Stimulated activated CD4-positive, alpha-beta T cell treated with anti-CD3 and anti-CD28 coated beads, Interleukin-1b, Interleukin-23, amount 100 ng/mL, for 1 hour (primary cell): Measurements from ENCODE around the gene MICOS13.
A peak's percentile ranks its signal among the peaks of the same experiment; 100 is the strongest.
"Not testable (repeated sequence)": the region's sequence is repeated elsewhere in the genome, so short reads cannot be mapped to it uniquely, and the experiment has no call there.

ENCODE experiments used
- DNase-seq, 2 donors: peaks; one replicate each; pipeline ENCODE4 v3.0.0-alpha.2; 2020; ENCODE audit warnings: low read depth in 2 of 2

The MICOS13 gene

DNA sequence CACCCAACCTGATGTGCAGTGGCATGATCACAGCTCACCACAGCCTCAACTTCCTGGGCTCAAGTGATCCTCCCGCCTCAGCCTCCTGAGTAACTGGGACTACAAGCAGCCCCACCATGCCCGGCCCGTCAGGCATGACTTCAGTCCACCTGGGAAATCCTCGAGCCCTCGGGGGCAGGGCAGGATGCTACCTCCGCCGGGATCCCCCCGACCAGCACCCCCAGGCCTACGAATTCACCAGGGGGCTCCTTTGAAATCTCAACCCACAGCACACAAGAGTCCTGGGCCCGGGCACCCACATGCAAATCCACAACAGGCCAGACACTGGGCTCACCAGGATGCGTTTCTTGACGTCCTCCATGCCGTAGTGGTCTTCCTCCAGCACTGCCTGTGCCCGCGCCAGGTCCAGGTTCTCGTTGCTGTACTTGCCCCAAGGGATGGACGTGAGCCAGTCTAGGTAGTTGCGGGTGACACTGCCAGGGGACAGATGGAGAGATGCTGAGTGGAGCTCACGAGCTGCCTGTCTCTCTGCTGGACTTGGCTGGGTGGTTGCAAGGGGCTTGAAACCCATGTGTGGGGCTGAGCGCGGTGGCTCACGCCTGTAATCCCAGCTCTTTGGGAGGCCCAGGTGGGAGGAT, 20.3 kb upstream of the MICOS13 start:
- no peak for DNase-seq

DNA sequence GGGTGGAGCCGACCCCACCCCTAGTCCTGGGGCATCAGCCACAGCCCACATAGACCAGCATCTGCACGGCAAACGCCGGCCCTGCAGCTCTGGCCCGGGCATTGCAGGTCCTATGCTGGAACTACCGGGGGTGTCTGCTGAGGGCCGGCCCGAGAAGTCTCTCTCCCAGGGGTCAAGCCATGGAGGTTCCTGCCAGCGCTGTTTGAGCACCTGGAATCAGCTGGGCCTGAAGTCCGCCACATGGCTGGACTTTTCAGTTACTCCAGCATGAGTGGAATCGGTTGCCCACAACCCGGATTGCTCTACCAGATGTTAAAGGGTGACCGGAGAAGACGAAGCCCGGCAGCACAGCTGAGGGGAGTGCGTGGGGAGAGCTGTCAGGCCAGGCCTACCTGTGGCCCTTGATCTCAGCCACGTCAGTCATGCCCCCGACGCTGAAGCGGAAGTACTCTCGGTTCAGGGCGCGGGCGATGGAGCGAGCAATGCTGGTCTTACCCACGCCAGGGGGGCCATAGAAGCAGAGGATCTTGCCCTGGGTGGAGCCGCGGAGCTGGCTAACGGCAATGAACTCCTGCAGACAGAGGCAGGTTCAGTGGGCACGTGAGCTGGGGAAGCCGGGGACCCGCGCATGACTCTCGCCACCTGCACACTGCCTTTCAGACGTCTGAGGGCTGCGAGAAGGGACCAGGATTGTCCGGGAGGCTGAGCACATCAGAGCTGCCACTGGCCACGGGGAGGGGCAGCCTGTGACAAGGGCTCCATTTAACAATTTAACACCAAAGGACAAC, 18.5 kb upstream of the MICOS13 start:
- no peak for DNase-seq

DNA sequence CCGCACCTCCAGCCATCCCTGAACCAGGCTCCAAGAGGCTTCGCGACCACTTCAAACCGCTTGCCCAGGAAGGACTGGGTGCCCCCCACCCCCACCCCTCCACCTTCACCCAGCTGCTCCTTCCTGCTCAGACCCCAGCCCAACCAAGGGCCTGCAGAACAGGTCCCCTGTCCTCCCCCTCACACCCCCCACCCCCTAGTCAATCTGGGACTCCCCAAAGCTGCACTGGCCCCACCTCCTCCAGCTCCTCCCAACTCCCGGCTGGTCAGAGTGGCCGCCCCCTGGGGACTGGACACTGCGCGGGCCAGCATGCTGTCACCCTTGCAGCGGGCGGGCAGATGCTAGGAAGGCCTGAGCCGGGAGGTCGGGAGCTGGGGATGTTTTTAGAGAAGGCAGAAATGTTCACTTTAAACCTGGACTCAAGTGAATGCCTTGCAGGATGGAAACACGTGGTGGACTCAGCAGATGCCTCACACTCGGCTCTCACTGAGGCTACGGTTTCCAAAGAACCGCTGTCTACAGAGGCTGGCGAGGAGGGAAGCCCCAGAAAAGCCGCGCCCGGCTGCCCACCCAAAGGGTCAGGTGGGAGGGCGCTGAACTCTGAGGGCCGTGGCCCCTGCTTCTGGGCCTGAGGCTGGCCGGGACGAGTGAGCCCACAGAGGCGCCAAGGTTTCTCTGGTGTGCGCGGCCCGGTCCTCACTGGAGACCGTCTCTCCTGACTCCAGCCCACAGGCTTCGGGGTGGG, 17.7 kb upstream of the MICOS13 start:
- DNase-seq: no peak

DNA sequence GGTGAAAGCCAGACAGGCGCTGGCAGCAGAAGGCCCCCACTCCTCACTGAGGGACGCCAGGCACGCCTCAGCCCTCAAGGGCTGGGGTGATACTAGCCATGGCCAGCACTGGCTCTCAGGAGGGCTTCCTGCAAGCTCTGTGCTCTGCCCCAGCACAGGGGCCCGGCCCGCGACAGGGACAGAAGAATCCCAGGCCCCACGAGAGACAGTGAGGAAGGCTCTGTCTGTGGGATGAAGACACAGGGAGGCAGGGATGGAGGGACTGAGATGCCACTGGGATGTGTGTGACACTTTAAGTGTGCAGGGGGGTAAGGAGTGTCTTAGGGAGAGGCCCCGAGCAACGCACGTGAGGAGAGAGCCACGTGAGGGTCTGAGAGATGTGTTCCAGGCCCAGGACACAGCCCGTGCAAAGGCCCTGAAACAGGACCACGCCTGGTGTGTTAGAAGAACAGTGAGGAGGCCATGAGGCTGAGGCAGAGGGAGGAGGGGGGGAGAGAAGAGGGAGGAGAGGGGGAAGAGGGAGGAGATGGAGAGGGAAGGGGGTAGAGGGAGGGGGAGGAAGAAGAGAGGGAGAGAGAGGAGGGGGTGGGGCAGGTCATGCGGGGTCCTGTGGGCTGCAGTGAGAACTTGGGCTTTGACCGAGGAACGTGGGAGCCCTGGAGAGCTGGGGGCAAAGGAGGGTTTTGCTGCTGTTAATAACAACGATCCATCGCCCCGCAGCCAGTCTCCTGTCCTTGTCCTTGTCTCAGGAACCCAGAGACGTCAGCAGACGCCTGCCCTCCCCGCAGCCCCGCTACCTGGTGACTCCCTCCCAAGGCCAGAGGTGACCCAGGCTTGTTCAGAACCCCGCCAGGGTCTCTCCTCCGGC, 16.9 kb upstream of the MICOS13 start:
- no peak for DNase-seq

DNA sequence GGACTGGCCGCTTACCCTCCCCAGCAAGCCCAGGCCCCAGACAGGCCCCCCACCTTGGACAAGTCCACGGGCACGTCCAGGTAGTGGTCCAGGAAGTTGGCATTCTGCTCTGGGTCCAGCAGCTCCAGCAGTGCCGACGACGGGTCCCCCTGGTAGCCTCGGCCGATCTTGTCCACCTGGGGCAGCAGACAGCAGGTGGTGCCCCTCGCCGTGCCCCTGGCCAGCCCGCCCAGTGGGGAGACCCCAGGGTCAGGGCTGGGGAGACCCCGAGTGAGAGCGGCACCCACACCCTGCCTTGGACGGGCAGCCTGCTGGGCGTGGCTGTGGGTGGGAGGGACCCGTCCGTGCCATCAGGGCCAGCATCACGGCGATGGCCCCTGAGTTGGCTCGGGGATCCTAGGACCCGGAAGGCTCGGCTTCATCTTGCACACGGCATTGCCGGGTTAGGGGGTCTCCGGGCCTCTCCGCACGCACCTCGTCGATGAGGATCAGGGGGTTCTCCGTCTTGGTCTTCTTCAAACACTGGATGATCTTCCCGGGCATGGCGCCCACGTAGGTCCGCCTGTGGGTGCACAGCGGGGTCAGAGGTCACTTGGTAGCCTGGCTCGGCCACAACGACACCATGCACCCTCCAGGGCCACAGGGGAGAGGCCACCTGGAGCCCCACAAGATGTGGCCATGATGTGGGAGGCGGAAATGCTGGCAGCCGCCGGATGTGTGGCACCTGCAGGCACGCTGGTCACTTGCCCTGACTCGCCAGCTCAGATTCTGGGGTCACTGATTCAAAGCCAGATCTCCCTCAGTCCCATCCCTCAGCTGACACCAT, 16.1 kb upstream of the MICOS13 start:
- no peak for DNase-seq

DNA sequence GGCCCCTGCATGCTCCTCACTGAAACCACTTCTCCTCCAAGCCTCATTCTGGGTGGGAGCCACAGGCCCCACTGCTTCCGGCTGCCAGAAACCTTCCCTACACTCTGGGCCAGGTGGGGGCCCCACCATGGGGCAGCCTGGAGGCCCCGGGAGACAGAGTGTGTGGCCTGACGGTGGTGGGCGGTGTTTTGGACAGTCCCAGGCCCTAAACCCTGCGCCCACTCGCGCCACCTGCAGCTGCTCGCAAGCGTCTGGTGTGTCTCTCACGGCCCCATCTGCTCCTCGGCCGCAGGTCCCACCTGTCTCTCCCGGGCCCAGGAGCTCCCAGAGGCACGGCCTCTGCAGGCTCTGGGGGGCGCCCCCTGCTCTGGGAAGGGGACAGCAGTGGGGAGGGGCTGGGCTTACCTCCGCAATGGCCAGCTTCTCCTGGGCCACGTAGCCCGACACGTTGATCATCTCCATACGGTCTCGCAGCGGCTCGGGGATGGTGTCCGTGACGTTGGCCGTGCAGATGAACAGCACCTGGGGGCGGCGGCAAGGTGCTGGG, 15.4 kb upstream of the MICOS13 start:
- no peak for DNase-seq

DNA sequence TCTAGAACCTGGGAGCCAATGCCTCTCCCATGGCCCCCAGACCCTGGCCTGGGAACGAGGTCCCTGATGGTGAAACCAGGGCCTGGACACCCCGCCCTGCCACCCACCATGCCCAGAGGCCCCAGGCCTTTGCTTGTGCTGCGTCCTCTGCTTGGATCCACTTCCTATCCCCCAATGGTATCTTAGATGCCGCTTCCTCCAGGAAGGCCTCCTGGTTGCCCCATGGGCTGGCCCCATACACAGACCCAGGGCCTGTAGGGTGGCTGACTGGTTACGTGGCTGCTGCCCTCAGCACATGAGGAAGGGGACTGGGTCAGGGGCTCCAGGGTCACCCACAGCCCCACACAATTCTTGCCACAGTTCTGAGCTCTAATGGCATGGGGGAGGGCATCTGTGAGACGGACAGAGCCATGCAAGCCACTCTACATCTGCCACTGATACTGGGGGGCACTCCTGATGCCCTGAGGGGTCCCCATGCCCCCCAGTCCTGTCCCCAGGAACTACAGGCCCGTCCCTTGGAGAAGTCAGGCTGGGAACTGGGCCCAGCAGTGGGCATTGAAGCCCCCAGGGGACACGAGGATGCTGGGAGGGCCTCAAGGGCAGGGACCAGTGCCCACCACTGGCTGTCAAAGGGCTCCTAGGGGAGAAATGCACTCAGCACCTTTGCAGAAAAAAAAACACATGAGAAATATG, 14.8 kb upstream of the MICOS13 start:
- DNase-seq: no peak

DNA sequence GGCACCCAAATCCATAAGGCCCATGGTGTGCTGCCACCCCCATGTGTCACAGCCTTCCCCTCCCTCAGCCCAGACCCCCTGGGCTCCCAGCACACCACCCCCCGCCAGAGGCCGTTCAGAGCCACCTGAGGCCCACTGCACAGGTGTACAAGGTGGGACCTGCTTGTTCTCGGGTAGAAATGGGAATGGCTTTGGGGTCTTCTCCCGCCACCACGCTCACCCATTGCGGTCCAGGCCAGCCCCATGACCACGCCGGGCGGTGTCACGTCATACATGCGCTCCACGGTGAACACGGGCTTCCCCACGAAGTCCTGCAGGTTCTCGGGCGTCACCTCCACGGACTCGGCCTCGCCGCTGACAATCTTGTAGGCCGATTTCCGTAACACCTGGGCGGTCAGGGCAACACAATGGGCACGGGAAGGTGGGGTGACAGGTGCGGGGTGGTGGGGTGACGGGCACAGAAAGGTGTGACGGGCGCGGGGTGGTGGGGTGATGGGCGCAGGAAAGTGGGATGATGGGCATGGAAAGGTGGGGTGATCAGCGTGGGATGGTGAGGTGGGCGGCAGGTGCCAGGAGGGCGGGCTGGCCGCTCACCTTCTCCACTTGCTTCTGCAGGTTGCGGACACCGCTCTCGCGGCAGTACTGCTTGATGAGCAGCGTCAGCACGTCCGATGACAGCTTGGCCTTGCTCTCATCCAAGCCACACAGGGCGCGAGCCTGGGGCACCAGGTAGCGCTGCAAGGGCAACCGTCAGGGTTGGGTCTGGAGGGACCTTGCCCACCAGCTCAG, 14.0 kb upstream of the MICOS13 start:
- DNase-seq: no peak

DNA sequence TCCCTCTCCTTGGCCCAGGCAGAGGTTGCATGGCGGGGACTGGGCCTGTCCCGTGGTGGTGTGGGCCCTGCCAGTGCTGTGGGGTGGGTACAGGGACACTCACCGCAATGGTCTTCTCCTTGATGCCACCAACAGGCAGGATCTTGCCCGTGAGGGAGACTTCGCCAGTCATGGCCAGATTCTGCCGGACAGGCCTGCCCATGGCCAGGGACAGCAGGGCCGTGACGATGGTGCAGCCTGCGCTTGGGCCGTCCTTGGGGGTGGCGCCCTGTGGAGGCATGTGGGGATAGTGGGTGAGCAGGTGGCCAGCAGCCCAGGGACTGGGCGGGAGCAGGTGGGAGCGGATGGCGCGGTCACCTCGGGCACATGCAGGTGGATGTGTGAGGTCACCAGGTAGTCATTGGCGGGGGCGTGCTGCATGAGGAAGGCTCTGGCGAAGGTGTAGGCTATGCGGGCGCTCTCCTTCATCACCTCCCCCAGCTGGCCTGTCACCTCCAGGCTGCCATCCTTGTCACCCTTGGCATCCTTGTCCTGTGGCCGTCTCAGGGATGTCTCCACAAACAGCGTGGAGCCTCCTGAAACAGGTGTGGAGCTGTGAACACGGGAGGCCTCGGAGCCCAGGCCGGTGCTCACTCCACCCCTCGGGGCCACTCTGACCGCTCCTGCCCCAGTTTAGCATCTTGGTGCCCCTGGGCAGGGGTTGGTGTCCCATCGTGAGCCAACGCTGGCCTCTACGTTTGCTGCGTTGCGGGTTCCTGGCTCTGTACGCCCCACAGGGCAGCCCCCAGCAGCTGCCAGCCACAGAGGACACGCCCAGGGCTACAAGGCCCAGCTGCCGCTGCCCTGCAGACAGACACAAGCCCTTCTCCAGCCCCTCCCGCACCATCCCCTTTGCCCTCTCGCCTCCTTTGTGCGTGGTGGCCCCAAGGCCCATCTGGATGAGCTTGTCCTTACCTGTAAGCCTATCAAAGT, 13.2 kb upstream of the MICOS13 start:
- no peak for DNase-seq

DNA sequence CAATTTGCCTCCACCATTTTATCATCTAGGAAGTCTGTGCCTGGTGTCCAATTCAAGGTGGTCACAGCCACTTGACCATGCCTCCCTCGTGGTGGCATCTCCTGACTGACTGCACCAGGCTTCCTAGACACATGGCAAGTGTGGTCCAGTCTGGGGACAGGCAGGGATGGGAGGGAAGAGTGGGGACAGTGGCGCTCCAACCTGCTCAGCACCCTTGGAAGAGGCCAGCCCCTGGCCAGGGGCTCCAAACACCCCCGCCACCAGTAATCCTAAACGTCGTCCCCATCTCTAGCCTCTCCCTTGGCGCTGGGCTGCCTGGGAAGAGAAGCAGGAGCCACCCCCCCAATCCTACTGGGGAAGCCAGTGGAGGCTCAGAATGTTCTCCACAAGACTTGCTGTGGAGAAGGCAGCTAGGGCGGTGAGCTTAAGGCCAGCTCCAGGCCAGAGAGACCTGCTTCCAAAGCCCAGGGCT, 12.4 kb upstream of the MICOS13 start:
- no peak for DNase-seq

DNA sequence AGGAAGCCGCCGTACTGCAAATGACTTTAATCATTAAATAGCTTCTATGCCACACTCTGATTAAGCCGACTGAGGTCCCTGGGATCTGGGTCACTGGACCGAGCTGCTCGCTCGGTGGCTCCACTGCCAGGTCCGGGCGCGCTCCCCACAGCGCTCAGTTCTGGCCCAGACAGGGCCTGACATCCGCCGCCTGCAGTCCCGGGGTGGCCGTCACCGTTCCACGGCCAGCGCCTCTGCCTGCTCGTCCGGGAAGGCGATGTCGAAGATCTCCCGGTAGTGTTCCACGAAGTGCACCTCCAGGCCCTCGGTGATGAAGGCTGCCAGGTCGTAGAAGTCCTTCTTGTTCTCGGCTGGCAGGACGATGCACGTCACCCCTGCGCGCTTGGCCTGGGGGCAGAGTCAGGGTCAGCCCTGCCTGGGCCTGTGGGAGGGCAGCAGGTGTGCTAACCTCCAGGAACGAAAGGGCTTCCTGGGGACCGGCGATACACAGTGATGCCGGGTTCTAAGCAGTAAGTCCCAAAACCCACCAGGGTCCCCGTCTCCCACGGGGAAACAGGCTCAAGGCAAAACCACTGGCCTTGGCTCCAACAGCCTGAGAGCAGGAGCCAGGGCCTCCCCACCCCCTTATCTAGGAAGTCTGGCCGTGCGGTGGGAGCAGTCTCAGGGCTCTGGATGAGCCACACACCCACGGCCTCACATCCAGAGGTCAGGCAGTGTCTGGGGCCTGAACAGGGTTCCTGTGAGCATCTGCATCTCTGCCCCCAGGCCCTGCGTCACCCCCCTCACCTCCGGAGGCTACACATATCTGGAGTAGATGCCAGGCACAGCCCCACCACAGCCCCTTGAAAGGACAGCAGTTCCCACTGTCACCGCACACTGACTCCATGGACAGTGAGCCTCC, 11.8 kb upstream of the MICOS13 start:
- no peak for DNase-seq

DNA sequence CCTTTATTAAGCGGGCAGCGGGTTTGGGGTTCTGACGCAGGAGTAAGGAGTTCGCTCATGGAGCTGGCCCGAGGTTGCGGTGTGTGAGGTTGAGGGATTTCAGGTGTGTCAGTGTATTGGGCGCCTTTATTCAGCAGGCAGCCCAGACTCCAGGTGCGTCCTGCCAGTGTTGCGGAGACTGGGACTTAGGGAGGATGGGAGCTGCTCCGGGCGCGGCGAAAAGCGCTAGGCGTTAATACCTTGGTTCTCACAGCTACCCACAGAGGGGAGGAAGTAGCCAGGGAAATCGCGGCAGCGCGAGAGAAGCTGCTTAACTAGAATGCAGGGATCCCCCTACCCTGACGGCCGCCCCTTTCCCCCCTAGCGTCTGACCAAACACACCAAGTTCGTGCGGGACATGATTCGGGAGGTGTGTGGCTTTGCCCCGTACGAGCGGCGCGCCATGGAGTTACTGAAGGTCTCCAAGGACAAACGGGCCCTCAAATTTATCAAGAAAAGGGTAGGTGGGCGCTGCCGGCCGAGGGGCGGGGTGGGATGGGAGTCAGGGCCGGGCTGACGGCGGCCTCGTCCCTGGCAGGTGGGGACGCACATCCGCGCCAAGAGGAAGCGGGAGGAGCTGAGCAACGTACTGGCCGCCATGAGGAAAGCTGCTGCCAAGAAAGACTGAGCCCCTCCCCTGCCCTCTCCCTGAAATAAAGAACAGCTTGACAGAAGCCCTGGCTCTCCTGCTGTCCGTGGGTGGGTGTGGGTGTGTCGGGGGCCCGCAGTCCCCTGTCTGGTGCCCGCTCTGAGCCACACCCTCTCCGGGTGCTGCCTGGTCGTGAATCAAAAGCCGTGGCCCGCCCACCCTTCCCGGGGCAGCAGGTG, 10.9 kb upstream of the MICOS13 start:
- DNase-seq: no peak

DNA sequence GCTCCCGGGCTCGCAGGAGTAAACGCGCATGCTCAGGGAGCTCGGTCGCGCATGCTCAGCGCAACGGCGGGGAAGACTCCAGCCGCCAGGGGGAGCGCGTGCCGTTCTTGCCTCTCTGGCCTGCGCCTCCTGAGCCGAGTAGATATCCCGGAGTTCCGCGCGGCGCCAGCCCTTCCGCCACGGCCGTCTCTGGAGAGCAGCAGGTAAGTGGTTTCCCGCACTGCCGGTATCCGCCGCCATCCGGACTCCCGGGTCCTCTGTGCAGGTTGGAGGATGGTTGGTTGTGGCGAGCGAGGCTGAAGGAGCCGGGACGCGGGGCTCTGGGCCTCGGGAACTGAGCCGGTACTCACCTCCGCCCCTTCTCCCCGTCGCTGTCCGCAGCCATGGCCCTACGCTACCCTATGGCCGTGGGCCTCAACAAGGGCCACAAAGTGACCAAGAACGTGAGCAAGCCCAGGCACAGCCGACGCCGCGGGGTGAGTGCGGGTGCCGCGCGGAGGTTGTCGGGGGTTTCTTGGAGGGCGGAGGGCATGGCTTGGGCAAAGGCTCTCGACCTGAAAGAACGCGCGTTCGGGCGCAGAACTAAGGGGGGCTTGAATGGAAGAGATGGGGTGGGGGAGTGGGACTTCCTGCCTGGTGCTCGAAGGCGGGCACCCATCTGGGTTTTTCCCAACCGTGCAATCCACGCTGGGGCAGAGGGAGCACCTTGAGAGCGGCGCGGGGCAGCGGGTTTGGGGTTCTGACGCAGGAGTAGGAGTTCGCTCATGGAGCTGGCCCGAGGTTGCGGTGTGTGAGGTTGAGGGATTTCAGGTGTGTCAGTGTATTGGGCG, 10.0 kb upstream of the MICOS13 start, which contains the start of gene RPL36:
Gene RPL36, plus strand, starts transcription at position 171 of the 830 bp plus-strand sequence. Its CDS starts 213 bp downstream, at position 384.
- DNase-seq: peak; percentile 97 to 99

DNA sequence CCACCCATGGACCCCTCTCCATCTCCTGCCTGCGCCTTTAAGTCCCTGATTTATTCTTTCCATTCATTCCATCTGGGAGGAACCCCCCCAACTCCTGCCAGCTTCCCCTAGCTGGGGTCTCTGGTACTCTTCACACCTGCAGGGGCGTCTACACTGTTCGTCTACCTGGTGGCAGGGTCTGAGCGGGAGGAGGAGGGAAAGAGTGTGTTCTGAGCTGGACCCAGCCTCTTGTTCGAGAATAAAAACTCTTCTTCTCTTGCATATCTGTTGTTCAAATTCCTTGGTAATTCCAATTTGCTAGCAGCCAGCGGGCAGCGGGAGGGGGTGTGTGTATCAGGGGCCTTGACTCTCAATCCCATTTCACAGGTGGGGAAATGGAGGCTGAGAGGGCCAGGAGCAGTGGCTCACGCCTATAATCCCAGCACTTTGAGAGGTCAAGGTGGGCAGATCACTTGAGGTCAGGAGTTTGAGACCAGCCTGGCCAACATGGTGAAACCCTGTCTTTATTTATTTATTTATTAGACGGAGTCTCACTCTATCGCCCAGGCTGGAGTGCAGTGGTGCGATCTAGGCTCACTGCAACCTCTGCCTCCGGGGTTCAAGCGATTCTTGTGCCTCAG, 8.1 kb upstream of the MICOS13 start:
- DNase-seq: not testable (repeated sequence)
